ENCODE measurements around the gene KRTAP4-8.

DNA sequence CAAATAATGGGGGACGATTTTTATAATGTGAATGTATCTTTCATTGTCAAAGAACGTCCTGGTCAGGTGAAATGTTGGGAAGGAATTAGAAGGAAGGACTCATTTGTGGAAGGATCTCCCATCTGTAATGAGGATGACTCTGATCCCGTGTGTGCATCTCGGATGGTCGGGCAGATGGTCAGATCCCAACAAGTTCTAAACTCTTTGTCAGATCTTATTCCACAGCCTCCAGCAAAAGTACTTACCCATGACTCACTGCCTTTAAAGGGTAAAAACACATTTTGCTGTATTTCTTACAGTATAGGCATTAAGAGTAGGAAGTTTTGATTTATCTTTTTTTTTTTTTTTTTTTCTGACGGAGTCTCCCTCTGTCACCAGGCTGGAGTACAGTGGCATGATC lies 539 bp upstream of the KRTAP4-8 start:
- TF ChIP-seq, protein P1, sequence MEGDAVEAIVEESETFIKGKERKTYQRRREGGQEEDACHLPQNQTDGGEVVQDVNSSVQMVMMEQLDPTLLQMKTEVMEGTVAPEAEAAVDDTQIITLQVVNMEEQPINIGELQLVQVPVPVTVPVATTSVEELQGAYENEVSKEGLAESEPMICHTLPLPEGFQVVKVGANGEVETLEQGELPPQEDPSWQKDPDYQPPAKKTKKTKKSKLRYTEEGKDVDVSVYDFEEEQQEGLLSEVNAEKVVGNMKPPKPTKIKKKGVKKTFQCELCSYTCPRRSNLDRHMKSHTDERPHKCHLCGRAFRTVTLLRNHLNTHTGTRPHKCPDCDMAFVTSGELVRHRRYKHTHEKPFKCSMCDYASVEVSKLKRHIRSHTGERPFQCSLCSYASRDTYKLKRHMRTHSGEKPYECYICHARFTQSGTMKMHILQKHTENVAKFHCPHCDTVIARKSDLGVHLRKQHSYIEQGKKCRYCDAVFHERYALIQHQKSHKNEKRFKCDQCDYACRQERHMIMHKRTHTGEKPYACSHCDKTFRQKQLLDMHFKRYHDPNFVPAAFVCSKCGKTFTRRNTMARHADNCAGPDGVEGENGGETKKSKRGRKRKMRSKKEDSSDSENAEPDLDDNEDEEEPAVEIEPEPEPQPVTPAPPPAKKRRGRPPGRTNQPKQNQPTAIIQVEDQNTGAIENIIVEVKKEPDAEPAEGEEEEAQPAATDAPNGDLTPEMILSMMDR (IDR thresholded peaks at IDR 0.05) = no peak
- TF ChIP-seq SIN3A (IDR thresholded peaks at IDR 0.05; ENCODE audit: borderline replicate concordance, insufficient read depth, low read depth, low read length) = no peak

All from Panc1 (cell line).